ENCODE data around the gene RNPS1. TPM values are rescaled to one million over a fixed set of nuclear protein-coding genes. Genes with fewer than 3 reads are reported as not detected.
A peak's percentile ranks its signal among the peaks of the same experiment; 100 is the strongest.

The RNPS1 gene, protein sequence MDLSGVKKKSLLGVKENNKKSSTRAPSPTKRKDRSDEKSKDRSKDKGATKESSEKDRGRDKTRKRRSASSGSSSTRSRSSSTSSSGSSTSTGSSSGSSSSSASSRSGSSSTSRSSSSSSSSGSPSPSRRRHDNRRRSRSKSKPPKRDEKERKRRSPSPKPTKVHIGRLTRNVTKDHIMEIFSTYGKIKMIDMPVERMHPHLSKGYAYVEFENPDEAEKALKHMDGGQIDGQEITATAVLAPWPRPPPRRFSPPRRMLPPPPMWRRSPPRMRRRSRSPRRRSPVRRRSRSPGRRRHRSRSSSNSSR
- 373 and 378 TPM in 2 replicates for total RNA-seq (2011; cell fraction: chromatin; rRNA removed; ENCODE audit: low replicate concordance)
- total RNA-seq (2011; cell fraction: nucleolus; rRNA removed) = 251 and 274 TPM in 2 replicates
- 357 and 477 TPM in 2 replicates for total RNA-seq (2011; cell fraction: nucleoplasm; rRNA removed)
- total RNA-seq (2014; rRNA removed) (252 and 305 TPM in 2 replicates), total RNA-seq (2014; rRNA removed; fragmentation: Illumina TruSeq; extraction: Trizol) (122 and 138 TPM in 2 replicates), total RNA-seq (2015; rRNA removed; fragmentation: Illumina TruSeq; extraction: Trizol) (188 and 196 TPM in 2 replicates), total RNA-seq (2021) (338 and 343 TPM in 2 replicates), polyA plus RNA-seq (2011; rRNA removed) (202 and 211 TPM in 2 replicates), polyA plus RNA-seq (2014; fragmentation: Illumina TruSeq; extraction: Trizol) (307 and 351 TPM in 2 replicates), polyA plus RNA-seq (2014; fragmentation: Nextera tagmentation; extraction: Ambion mirVana) (10 to 100 TPM; 44.9 to 50.6 TPM), polyA plus RNA-seq (2014; rRNA removed) (286 and 343 TPM in 2 replicates), polyA minus RNA-seq (2011; rRNA and poly(A)+ RNA removed) (122 and 170 TPM in 2 replicates), Bru-seq, nascent RNA (percentile 97 among the genes with signal in this experiment), BruChase-seq, experiment 1, labeled RNA remaining after a 2-hour chase (percentile 98 among the genes with signal in this experiment), BruChase-seq, experiment 2, labeled RNA remaining after a 6-hour chase (percentile 98 among the genes with signal in this experiment)
- 319 and 500 TPM in 2 replicates for polyA plus RNA-seq (2011; cell fraction: cytosol; rRNA removed)
- 227 and 282 TPM in 2 replicates for polyA plus RNA-seq (2011; cell fraction: nucleus; rRNA removed)
- 240 and 340 TPM in 2 replicates for polyA plus RNA-seq (2012)
- polyA minus RNA-seq (2011; cell fraction: cytosol; rRNA and poly(A)+ RNA removed) = 137 and 148 TPM in 2 replicates
- 71.2 and 87.7 TPM in 2 replicates for polyA minus RNA-seq (2011; cell fraction: nucleus; rRNA and poly(A)+ RNA removed)
- long read RNA-seq, experiment 1, transcript RNPS1-203 (8 exons, 2,069 nt) = minor isoform, 79 of 930 reads
- long read RNA-seq, experiment 1, transcript RNPS1-202 (8 exons, 2,241 nt) = major isoform, 244 of 930 reads
- long read RNA-seq, experiment 1, transcript RNPS1-220 (7 exons, 2,037 nt) = minor isoform, 205 of 930 reads
- long read RNA-seq, experiment 1, transcript RNPS1-217 (7 exons, 1,514 nt) = minor isoform, 46 of 930 reads
- long read RNA-seq, experiment 1, partial matches to known transcripts = 62 of 930 reads
- long read RNA-seq, experiment 1, other reads (novel, unspliced or antisense) = 224 of 930 reads
- long read RNA-seq, experiment 2, transcript RNPS1-202 (8 exons, 2,241 nt) = major isoform, 109 of 293 reads
- long read RNA-seq, experiment 2, transcript RNPS1-220 (7 exons, 2,037 nt) = minor isoform, 79 of 293 reads
- long read RNA-seq, experiment 2, transcript RNPS1-217 (7 exons, 1,514 nt) = minor isoform, 13 of 293 reads
- long read RNA-seq, experiment 2, transcript RNPS1-203 (8 exons, 2,069 nt) = minor isoform, 26 of 293 reads
- long read RNA-seq, experiment 2, partial matches to known transcripts = 17 of 293 reads
- long read RNA-seq, experiment 2, other reads (novel, unspliced or antisense) = 34 of 293 reads
- long read RNA-seq, experiment 3, transcript RNPS1-203 (8 exons, 2,069 nt) = minor isoform, 45 of 423 reads
- long read RNA-seq, experiment 3, transcript RNPS1-220 (7 exons, 2,037 nt) = major isoform, 174 of 423 reads
- long read RNA-seq, experiment 3, transcript RNPS1-217 (7 exons, 1,514 nt) = minor isoform, 17 of 423 reads
- long read RNA-seq, experiment 3, transcript RNPS1-202 (8 exons, 2,241 nt) = minor isoform, 116 of 423 reads
- long read RNA-seq, experiment 3, partial matches to known transcripts = 7 of 423 reads
- long read RNA-seq, experiment 3, other reads (novel, unspliced or antisense) = 44 of 423 reads

- peak within 1 kb of the TSS; percentile 99 for H2AFZ ChIP-seq (ENCODE audit: low read depth, low read length)
- BruUV-seq (replicated peaks) = no TSS peak
- CTCF ChIA-PET (ENCODE audit: low intra/inter-chr PET ratio) = interaction anchor here (0.5 kb wide), 1 partner anchor 114 kb away, joined by 4 read pairs; no protein-coding TSS in a partner anchor
- no peaks in the 10 kb centered on the region for H3K9me3 ChIP-seq (replicated peaks; ENCODE audit: control insufficient read depth, insufficient read depth, low read depth, low read length)
- ATAC-seq = peak; percentile 96
- in situ Hi-C loops (cut with MboI) = no loop called here
- H3K4me2 ChIP-seq (ENCODE audit: insufficient read depth, low read length) = peak within 1 kb of the TSS; percentile 92
- intact Hi-C loops (cut with micrococcal nuclease) = loop anchor here (1.0 to 5.0 kb wide), 2 partner anchors 17 to 246 kb away; partner anchors contain the start of gene ECI1
- peaks cover 73% of the 10 kb centered on the region for H3K79me2 ChIP-seq (ENCODE audit: control insufficient read depth, insufficient read depth, low read length)
- H3K9me1 ChIP-seq (ENCODE audit: control insufficient read depth, insufficient read depth, low read length) = peaks cover 5% of the 10 kb centered on the region
- no peaks in the 10 kb centered on the region for H3K27me3 ChIP-seq (ENCODE audit: control insufficient read depth in 2 of 2, insufficient read depth in 2 of 2, low read length in 2 of 2)
- peak; percentile 96 to 99 (median 98) for DNase-seq (ENCODE audit: extremely low read depth in 1 of 4, low spot score in 3 of 4)
- peak within 1 kb of the TSS; percentile 98 for H3K27ac ChIP-seq (ENCODE audit: extremely low read depth, low read depth, low read length)
- peaks cover 24% of the 10 kb centered on the region for H4K20me1 ChIP-seq (replicated peaks; ENCODE audit: control insufficient read depth, insufficient read depth, low read length)
- WGBS (ENCODE audit: insufficient coverage, low coverage, missing lambda C conversion rate) = 2% methylated on average over 51 of the region's 88 CpGs
- H3K4me1 ChIP-seq (replicated peaks in 1 of 2; ENCODE audit: control insufficient read depth in 2 of 2, insufficient read depth in 2 of 2, low read length in 2 of 2) = peaks cover 13 to 59% of the 10 kb centered on the region in 2 experiments; a peak in 4 of 5 replicates
- H3K36me3 ChIP-seq (ENCODE audit: control insufficient read depth, insufficient read depth, low read length) = peaks cover 37% of the 10 kb centered on the region
- POLR2A ChIA-PET = interaction anchor here (0.6 to 2.1 kb wide), 8 partner anchors 10 to 635 kb away, joined by 3 to 14 read pairs (median 4); partner anchors contain the start of genes ECI1, TRAF7 and ZG16B
- peak; percentile 86 for FAIRE-seq
- peak within 1 kb of the TSS; percentile 88 to 100 for H3K9ac ChIP-seq (ENCODE audit: insufficient read depth in 1 of 2, low read depth in 2 of 2, low read length in 2 of 2)
- peak within 1 kb of the TSS; percentile 79 for H3K4me3 ChIP-seq
- TF ChIP-seq CTBP1 (IDR thresholded peaks at IDR 0.05; ENCODE audit: borderline replicate concordance) = peak; percentile 84
- TF ChIP-seq MEIS2 (IDR thresholded peaks at IDR 0.05; ENCODE audit: partially characterized antibody) = peak; percentile 68
- no peak for TF ChIP-seq ESRRB (CRISPR knock-in tag; IDR thresholded peaks at IDR 0.05; ENCODE audit: borderline replicate concordance)
- TF ChIP-seq, protein P1, sequence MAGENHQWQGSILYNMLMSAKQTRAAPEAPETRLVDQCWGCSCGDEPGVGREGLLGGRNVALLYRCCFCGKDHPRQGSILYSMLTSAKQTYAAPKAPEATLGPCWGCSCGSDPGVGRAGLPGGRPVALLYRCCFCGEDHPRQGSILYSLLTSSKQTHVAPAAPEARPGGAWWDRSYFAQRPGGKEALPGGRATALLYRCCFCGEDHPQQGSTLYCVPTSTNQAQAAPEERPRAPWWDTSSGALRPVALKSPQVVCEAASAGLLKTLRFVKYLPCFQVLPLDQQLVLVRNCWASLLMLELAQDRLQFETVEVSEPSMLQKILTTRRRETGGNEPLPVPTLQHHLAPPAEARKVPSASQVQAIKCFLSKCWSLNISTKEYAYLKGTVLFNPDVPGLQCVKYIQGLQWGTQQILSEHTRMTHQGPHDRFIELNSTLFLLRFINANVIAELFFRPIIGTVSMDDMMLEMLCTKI (IDR thresholded peaks at IDR 0.05; ENCODE audit: partially characterized antibody) = no peak
- no peak for TF ChIP-seq MAFF (IDR thresholded peaks at IDR 0.05; ENCODE audit: low read length)
Observed at GRCh38 chr16:2267913-2268666, at the start of gene RNPS1. Gene RNPS1 (minus strand): TSS chr16:2268126. CDS start chr16:2264643, 3,483 bp downstream.

All from K562 (cell line).